Mucosa of gallbladder (tissue), 1 donor: ENCODE measurements around the gene CALN1. TPM values are rescaled to one million over a fixed set of nuclear protein-coding genes. Genes with fewer than 3 reads are reported as not detected.

ENCODE experiments used
- DNase-seq: peaks from one replicate; pipeline ENCODE4 v3.0.0-alpha.2; 2020; ENCODE audit warnings: low spot score
- total RNA-seq: library from RNA; stranded (reverse); gene quantifications from one replicate; pipeline ENCODE4 v1.2.1, GENCODE V29; 2021
- donor health status: DM: no; HTN: no; CAD: no.

Gene CALN1
- total RNA-seq, 1 donor from 2014 or later, result 4.4 TPM

DNA sequence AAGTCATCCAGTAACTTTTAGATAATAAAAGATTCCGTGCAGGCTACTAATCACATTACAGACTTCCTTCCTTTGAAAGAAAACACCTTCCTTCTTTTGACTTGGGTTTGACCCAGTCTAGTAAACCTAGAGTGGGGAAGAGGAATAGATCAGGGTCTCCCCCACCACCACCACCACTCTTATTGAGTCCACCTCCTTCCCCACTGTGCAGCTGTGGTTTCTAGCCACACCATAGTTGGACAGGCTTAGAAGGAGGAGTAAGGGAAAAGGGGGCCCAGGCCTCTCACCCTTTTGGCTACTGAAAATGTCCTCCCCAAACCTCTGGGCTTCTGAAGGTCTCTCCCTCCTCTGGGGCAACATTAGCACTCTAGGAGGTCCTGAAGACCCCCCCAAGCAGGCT, 372.7 kb downstream of the CALN1 start:
- no peak for DNase-seq

DNA sequence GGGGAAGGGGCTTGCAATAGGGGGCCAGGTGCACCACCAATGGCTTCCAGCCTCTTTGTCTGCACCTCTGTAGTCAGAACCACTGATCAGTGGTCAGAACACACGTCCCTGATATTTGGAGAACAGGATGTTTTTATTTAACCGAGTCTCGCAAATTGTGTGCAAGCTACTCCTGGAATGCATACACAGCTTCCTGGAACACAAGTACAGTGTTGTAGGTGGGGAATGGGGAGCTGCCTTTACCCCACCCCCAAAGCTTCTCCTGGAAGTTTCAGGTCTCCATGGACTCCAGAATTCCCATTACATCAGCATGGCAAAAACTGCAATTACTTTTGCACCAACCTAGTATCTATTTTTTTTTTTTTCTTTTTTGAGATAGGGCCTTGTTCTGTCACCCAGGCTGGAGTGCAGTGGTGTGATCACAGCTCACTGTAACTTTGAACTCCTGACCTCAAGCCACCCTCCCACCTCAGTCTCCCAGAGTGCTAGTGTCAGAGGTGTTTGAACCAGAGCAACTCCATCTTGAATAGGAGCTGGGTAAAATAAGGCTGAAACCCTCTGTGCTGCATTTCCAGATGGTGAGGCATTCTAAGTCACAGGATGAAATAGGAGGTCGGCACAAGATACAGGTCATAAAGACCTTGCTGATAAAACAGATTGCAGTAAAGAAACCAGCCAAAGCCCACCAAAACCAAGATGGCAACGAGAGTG, 374.0 kb downstream of the CALN1 start:
- no peak for DNase-seq

- no peak for DNase-seq
Observed at GRCh38 chr7:72037516-72037915, 374.6 kb downstream of the CALN1 start.

DNA sequence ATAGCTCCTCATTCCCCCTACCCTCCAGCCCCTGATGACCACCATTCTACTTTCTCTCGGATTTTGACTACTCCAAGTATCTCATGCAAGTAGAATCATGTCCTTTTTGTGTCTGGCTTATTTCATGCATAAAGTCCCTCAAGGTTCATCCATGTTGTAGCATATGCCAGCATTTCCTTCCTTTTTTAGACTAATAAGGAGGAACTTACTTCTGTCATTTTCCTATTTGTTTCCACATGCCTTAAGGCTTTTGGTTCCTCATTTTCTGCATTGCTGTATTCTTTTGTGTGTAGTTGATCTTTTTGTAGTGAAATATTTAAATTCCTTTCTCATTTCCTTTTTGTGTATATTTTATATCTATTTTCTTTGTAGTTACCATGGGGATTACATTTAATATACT, 376.9 kb downstream of the CALN1 start:
- no peak for DNase-seq

DNA sequence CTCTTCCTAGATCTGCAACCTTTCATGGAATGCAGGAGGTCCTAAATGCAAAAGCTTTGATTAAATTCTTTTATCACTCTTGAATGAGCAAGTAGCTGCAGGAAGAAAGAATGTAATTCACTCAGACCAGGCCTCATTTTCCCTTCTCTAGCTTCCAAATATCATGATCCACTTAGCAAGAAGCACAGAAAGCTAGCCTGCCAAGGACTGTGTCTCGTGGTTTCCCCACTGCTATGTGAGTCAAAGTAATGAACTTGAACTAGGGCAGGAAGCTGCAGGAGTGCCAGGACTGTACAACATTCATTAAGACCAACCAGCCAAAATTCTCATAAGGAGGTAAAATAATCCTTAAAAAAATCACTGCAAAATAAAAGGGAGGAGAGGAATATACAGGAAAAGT, 379.2 kb downstream of the CALN1 start:
- DNase-seq, result no peak

GRCh38 chr7:72030994-72031667, 381.0 kb downstream of the CALN1 start:
- DNase-seq, result no peak

- no peak for DNase-seq
Observed at GRCh38 chr7:72028267-72028666, 383.9 kb downstream of the CALN1 start.

DNA sequence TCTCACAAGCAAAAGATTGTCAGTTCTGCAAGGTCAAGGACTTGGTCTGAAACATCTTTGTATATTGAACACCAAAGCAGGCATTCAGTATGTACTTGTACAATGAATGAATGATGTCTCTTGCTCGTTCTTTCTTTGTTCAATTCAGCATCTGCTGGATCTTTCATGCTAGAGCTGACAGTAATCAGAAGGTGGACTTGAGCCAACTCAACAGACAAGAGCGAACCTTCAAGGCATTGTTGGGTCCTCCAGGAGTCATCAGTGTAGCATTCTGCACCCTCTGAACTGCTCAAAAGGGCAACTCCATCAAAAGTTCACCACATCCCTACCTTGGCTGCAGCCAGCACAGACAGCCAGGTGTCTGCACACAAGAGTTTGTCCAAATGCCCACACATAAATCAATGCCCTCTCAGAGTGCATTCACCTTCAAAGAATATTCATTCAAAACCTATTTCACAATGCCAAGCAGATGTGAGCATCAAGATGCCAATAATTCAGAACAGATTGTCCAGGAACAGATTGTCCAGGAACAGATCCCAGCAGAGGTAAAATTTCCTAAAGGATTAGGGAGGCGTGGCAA, 386.7 kb downstream of the CALN1 start:
- no peak for DNase-seq

DNA sequence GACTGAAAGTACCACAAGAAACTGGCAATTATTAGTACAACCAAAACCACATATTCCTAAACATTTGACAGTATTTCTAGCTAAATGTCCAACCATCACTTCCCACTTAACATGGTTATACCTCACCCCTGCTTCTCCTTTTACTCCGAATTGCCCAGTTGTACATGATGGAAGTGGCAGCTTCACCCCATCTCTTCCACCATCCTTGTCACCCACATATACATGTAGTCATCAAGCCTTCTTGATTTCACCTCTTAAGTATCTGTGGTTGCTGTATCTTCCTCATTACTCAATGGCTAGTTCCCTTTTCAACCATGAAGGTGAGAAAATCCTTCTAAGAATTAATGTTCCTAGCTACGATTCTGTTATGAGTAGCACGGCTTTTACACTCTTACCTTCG, 388.2 kb downstream of the CALN1 start:
- DNase-seq, result no peak

DNA sequence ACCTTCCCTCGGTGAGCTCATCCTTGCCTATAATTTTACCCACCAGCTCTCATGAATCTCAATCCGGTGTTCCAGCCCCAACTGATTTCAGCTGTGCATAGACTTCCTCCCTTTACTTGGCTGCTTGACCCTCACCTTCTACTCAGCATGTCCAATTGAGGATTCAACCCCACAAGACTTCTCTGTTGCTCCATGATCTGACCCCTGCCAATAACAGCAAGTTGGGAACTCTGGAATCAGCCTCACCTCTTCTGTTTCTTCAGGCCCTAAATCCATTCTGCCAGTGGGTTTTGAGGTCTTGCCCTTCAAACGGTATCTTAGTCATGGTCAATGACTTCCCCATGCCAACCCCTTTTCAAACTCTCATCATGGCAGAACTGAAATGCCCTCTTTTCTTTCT, 390.4 kb downstream of the CALN1 start:
- DNase-seq, result no peak

DNA sequence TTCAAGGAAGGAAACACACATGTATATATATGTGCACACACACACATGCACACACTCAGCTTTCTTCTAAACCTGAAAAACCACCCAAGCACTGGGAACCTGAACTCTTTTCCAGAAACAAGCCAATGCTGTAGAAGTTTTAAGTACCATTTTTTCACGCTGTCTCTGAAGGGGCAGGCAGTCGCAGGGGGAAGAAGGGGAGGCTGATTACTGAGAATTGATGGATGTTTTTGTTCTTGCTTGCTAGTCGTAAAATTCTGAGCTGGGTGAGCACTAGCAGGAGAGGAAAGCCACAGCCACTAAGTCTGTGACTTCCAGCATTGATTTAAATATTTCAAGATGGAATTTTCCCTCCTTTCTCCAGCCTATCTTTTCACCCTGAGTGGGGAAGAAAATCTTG, 391.8 kb downstream of the CALN1 start:
- DNase-seq, result no peak

GRCh38 chr7:72019436-72019835, 392.7 kb downstream of the CALN1 start:
- DNase-seq, result no peak

GRCh38 chr7:72017756-72018155, 394.4 kb downstream of the CALN1 start:
- DNase-seq, result no peak

DNA sequence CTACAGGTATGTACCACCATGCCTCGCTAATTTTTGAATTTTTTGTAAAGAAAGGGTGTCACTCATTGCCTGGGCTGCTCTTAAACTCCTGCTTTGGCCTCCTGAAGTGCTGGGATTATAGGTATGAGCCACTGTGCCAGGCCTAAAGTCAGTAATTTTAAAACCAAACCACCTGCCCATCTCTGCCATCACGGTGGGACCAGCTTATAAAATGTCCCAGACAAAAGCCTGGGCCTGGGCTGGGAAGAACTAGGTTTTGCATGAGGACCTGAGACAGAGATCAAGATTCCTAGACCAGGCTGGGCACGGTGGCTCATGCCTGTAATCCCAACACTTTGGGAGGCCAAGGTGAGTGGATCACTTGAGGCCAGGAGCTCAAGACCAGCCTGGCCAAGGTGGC, 395.6 kb downstream of the CALN1 start:
- DNase-seq, result no peak

- DNase-seq, result no peak
Observed at GRCh38 chr7:72015136-72015535, 397.0 kb downstream of the CALN1 start.

DNA sequence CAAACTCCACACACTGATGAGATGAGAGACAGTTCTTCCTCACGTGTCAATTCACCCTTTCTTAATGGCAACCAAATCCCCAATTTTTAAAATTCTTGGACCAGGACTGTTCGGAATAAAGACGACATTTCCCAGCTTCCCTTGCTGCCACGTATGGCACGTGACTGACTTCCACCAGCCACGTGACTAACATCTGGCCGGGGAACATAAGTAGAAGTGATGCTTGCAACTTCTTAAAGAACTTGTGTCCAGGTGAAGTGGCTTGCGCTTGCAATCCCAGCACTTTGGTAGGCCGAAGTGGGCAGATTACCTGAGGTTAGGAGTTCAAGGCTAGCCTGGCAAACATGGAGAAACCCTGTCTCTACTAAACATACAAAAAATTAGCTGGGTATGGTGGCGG, 405.1 kb downstream of the CALN1 start:
- DNase-seq, result no peak

- no peak for DNase-seq
Observed at GRCh38 chr7:72003236-72003635, 408.9 kb downstream of the CALN1 start.

- no peak for DNase-seq
Observed at GRCh38 chr7:71996141-71996540, 416.0 kb downstream of the CALN1 start.

DNA sequence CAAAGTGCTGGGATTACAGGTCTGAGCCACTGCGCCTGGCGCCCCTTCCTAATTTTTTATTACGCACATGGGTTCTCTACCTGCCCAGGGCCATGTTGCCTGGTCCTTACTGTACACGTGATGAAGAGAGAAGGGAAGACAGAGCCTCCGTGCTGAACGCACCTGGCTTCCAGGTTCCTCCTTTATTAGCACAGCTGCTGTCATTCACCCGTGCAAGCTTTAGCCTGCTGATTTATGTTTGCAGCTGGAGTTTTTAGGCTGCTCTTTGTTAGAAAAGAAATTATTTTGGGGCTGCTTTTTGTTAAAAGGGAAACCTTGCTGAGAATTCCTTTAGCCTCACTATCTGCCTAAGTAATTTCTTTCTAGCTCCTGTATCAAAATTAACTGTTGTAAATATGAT, 417.0 kb downstream of the CALN1 start:
- no peak for DNase-seq

- DNase-seq, result no peak
Observed at GRCh38 chr7:71991586-71991985, 420.6 kb downstream of the CALN1 start.

DNA sequence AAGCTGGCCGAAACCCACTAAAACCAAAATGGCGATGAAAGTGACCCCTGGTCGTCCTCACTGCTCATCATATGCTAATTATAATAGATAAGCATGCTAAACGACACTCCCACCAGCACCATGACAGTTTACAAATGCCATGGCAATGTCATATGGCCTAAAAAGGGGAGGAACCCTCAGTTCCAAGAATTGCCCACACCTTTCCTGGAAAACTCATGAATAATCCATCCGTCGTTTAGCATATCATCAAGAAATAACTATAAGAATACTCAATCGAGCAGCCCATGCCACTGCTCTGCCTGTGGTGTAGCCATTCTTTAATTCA, 422.0 kb downstream of the CALN1 start:
- DNase-seq, result no peak

DNA sequence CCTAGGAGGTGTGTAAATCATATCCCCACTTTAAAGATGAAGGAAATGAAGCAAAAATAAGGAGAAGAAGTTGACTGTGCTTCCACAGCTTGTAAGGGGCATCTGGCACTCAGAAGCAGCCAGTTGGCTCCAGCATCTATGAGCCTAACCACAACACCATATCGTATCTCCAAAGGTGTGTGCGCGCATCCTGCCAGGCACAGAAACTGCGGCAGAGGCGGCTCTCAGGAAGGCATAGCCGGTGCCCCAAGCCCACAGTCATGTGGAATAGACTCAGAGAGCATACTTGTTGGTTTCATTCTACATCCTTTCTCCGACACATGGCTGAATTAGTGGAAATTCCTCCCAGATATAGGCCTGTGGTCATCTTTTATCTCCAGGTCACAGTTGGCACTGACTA, 423.9 kb downstream of the CALN1 start:
- no peak for DNase-seq

DNA sequence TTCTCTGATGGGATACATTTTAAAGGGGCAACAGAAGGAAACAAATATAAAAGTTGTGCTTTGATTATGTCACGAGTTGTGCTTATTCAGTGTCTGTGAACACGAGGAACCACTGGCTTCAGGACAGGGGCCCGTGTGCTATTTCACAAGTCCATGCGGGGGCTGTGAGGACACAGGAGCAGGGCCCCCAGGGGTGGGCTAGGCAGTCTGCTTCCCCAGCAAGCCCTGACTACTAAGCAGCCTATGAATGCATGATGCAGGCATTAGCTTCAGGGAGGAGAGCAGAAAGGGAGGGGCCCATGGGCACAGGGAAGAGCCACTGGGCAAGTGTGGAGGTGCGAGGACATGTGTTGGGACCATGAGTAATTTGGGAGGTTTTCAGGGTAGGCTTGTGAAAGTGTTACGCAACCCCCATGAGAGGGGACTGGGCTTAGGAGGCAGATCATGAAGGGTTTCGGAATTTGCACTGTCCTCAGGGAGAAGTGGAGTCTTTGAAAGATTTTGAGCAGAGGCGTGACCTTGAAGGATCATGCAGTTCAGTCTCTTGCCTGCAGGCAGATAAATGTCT, 424.9 kb downstream of the CALN1 start:
- no peak for DNase-seq
